B cell (primary cell): ENCODE measurements around the gene PARN. TPM values are rescaled to one million over a fixed set of nuclear protein-coding genes. Genes with fewer than 3 reads are reported as not detected.

Experiments
- ATAC-seq: fragments of 200-7000 bp; cut with Tn5 transposase; one replicate; pipeline ENCODE4 v1.10.0; 2021; ENCODE audit warnings: low read depth, mild to moderate bottlenecking, moderate number of reproducible peaks, moderate library complexity
- CTCF ChIA-PET: fragments of 350-600 bp; sonication (Branson Sonifier 250); formaldehyde crosslinking; loops from one replicate; lab custom pipeline; 2021; ENCODE audit warnings: antibody characterized with exemption, inconsistent platforms; lab: Charles Lee
- POLR2A ChIA-PET: fragments of 350-600 bp; sonication (Branson Sonifier 250); formaldehyde crosslinking; loops from one replicate; lab custom pipeline; 2021; ENCODE audit warnings: antibody characterized with exemption; lab: Charles Lee
- DNase-seq: peaks from one replicate; pipeline ENCODE4 v3.0.0; 2013
- H2AFZ ChIP-seq: 2 replicates; pipeline ENCODE4 v1.6.1; 2012; ENCODE audit warnings: mild to moderate bottlenecking, low read depth, low read length; ENCODE audit not compliant: insufficient read depth, poor library complexity, severe bottlenecking
- H3K27ac ChIP-seq, 2 donors: 1 replicate in 1 of 2; 2 replicates in 1 of 2; pipeline ENCODE4 v1.5.1; 2012 to 2013; ENCODE audit warnings: low read length in 2 of 2, mild to moderate bottlenecking in 2 of 2, moderate library complexity in 1 of 2
- H3K27me3 ChIP-seq, 4 experiments: fragments of 200-600 bp in 1 of 4; sonication (generic) in 1 of 4; replicated peaks in 1 of 4; 1 replicate in 2 of 4; 2 replicates in 2 of 4; pipeline versions ENCODE4 v1.6.1 to v1.7.0; 2013 to 2016; ENCODE audit warnings: low read length in 3 of 4, mild to moderate bottlenecking in 2 of 4, mixed read lengths in 1 of 4, moderate library complexity in 1 of 4; ENCODE audit not compliant: insufficient read depth in 4 of 4, control insufficient read depth in 3 of 4; ENCODE audit errors: control extremely low read depth in 1 of 4
- H3K36me3 ChIP-seq, 2 experiments: replicated peaks in 1 of 2; 1 replicate in 1 of 2; 2 replicates in 1 of 2; pipeline versions ENCODE4 v1.6.1 to v1.7.1; 2013; ENCODE audit warnings: low read length in 1 of 2; ENCODE audit not compliant: insufficient read depth in 2 of 2, control insufficient read depth in 1 of 2; ENCODE audit errors: control extremely low read depth in 1 of 2, extremely low read depth in 1 of 2
- H3K4me1 ChIP-seq, 2 donors: fragments of 200-600 bp in 1 of 2; sonication (generic) in 1 of 2; 1 replicate in 1 of 2; 2 replicates in 1 of 2; pipeline versions ENCODE4 v1.5.1 to v1.6.1; 2013 to 2017; ENCODE audit warnings: low read length in 2 of 2; ENCODE audit not compliant: control insufficient read depth in 2 of 2, insufficient read depth in 2 of 2
- H3K4me2 ChIP-seq: replicated peaks from 2 replicates; pipeline ENCODE3; 2012; ENCODE audit warnings: mild to moderate bottlenecking, low read depth, low read length; ENCODE audit not compliant: poor library complexity, severe bottlenecking
- H3K4me3 ChIP-seq, 5 experiments: fragments of 200-600 bp in 1 of 5; sonication (generic) in 1 of 5; 1 replicate in 3 of 5; 2 replicates in 2 of 5; pipeline versions ENCODE4 v1.5.1 to v1.7.0; 2011 to 2016; ENCODE audit warnings: low read length in 4 of 5, mild to moderate bottlenecking in 4 of 5, low read depth in 2 of 5, control low read depth in 1 of 5, moderate library complexity in 1 of 5; ENCODE audit not compliant: insufficient read depth in 1 of 5; ENCODE audit errors: control extremely low read depth in 1 of 5, extremely low read depth in 1 of 5
- H3K79me2 ChIP-seq: fragments of 200-600 bp; sonication (generic); one replicate; pipeline ENCODE4 v1.6.0; 2016; ENCODE audit warnings: low read length; ENCODE audit not compliant: control insufficient read depth, insufficient read depth
- H3K9ac ChIP-seq: fragments of 200-600 bp; sonication (generic); 2 replicates; pipeline ENCODE4 v1.6.1; 2017; ENCODE audit warnings: mild to moderate bottlenecking, low read length, moderate library complexity
- H3K9me3 ChIP-seq, 3 donors: one replicate each; pipeline versions ENCODE4 v1.6.1 to v1.7.1; 2013; ENCODE audit warnings: low read length in 2 of 3; ENCODE audit not compliant: control insufficient read depth in 2 of 3, insufficient read depth in 1 of 3; ENCODE audit errors: control extremely low read depth in 1 of 3
- H4K20me1 ChIP-seq: 2 replicates; pipeline ENCODE4 v1.6.0; 2012; ENCODE audit warnings: mild to moderate bottlenecking, low read length; ENCODE audit not compliant: insufficient read depth, control insufficient read depth, poor library complexity, severe bottlenecking
- H3K27ac Mint-ChIP-seq: one replicate; pipeline ENCODE4 v1.8.0; 2021; ENCODE audit warnings: mixed read lengths
- H3K27me3 Mint-ChIP-seq: one replicate; pipeline ENCODE4 v1.8.0; 2021; ENCODE audit warnings: mixed read lengths
- H3K4me1 Mint-ChIP-seq: one replicate; pipeline ENCODE4 v1.8.0; 2021; ENCODE audit warnings: mixed read lengths
- H3K4me3 Mint-ChIP-seq: one replicate; pipeline ENCODE4 v1.8.0; 2021; ENCODE audit warnings: mixed read lengths
- H3K9me3 Mint-ChIP-seq: one replicate; pipeline ENCODE4 v1.8.0; 2022; ENCODE audit warnings: mixed read lengths; ENCODE audit not compliant: insufficient read depth
- EZH2 ChIP-seq: IDR thresholded peaks from 2 replicates; pipeline ENCODE4 v1.6.1; 2012; ENCODE audit warnings: borderline replicate concordance, low read depth, mild to moderate bottlenecking, moderate library complexity, low read length; ENCODE audit not compliant: insufficient read depth, poor library complexity, severe bottlenecking
- WGBS: methylation state at CpG from one replicate; pipeline ENCODE4 v1.1.5; 2013; ENCODE audit warnings: missing lambda C conversion rate; ENCODE audit not compliant: insufficient coverage; 5-methylcytosine and 5-hydroxymethylcytosine counted together
- intact Hi-C: fragments of 100-400 bp; cut with micrococcal nuclease; formaldehyde crosslinking; loops from one replicate; pipeline ENCODE4 v1.10.0; 2022
- polyA plus RNA-seq: library from polyadenylated mRNA; depleted of rRNA; stranded (reverse); fragments of >200 nt; gene quantifications from 2 replicates; pipeline ENCODE4 v1.2.3, GENCODE V29; 2012
- total RNA-seq, 2 donors: library from RNA; stranded (reverse); fragments of 120-200 nt in 1 of 2; gene quantifications; 1 replicate in 1 of 2; 2 replicates in 1 of 2; pipeline versions ENCODE4 v1.2.3 to v1.2.4, GENCODE V29; 2013 to 2022
- TF ChIP-seq, protein P1 (sequence below): fragments of 200-600 bp; IDR thresholded peaks from one replicate; pipeline ENCODE4 v1.8.0; 2022; ENCODE audit warnings: antibody characterized with exemption, mild to moderate bottlenecking

Gene PARN
- total and polyA plus RNA-seq, 2 donors (not counting 1 experiment from before 2014, with no cell fraction given) = 25.3 to 62.2 TPM

DNA sequence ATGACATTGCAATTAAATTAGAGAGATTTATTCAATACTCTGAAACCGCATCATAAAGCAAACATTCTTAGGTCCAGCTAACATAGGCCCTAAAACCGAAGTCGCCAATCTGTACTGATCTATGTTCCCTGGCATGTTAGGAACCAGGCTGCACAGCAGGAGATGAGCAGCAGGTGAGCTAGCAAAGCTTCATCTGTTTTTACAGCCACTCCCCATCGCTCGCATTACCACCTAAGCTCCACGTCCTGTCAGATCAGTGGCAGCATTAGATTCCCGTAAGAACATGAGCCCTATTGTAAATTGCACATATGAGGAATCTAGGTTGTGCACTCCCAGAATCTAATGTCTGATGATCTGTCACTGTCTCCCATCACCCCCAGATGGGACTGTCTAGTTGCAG, 91.5 kb downstream of the PARN start:
- Histone ChIP-seq H3K4me2 (no peak overlapping the region), H4K20me1 (peaks cover 11% of the 10 kb centered on the region), H3K9ac (no peak overlapping the region), H3K9me3 (peaks cover 0 to 12% (median 9%) of the 10 kb centered on the region in 3 donors), H3K4me1 (no peaks in the 10 kb centered on the region), H3K27me3 (no peaks in the 10 kb centered on the region), H3K4me3 (no peak overlapping the region), H3K79me2 (peaks cover 10% of the 10 kb centered on the region), H3K36me3 (peaks cover 10 to 18% of the 10 kb centered on the region in 2 experiments), H3K27ac (no peak overlapping the region), H2AFZ (no peak overlapping the region)
- ChIA-PET POLR2A (no interaction called here), CTCF (interaction anchor here (1.6 kb wide), 1 partner anchor 289 kb away, joined by 3 read pairs; no protein-coding TSS in a partner anchor)
- Mint-ChIP-seq H3K4me1 (no peaks in the 10 kb centered on the region), H3K9me3 (no peaks in the 10 kb centered on the region), H3K27me3 (no peaks in the 10 kb centered on the region), H3K27ac (no peak overlapping the region), H3K4me3 (no peak overlapping the region)
- ATAC-seq (no peak), DNase-seq (no peak)
- no peak for TF ChIP-seq EZH2
- 95% methylated on average over 7 of the region's 7 CpGs for WGBS
- intact Hi-C loops = no loop called here

DNA sequence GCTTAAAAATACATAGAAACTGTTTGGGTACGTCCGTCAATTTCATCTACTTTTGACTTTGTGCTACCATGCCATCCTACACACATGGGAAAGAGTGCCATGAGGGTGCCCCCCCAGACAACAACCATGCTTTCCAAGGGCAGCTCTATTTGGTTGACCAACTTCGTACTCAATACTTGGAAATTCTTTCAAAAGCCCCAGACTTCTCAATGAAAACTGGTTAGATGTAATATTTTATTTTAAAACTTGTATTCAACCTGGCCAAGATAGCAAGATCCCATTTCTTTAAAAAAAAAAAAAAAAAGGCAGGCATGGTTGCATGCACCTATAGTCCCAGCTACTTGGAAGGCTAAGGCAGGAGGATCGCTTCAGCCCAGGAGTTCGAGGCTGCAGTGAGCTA, 98.4 kb downstream of the PARN start:
- Mint-ChIP-seq H3K27me3 (no peaks in the 10 kb centered on the region), H3K27ac (no peak overlapping the region), H3K9me3 (no peaks in the 10 kb centered on the region), H3K4me3 (no peak overlapping the region), H3K4me1 (peaks cover 6% of the 10 kb centered on the region)
- CTCF ChIA-PET = interaction anchor here (0.5 to 6.4 kb wide), 4 partner anchors 28 to 282 kb away, joined by 3 to 81 read pairs (median 3); no protein-coding TSS in a partner anchor
- H3K9ac ChIP-seq = no peak overlapping the region
- peaks cover 0 to 12% (median 0%) of the 10 kb centered on the region in 3 donors for H3K9me3 ChIP-seq
- WGBS = 80% methylated on average over 1 of the region's 5 CpGs
- intact Hi-C loops = no loop called here
- TF ChIP-seq, protein P1, sequence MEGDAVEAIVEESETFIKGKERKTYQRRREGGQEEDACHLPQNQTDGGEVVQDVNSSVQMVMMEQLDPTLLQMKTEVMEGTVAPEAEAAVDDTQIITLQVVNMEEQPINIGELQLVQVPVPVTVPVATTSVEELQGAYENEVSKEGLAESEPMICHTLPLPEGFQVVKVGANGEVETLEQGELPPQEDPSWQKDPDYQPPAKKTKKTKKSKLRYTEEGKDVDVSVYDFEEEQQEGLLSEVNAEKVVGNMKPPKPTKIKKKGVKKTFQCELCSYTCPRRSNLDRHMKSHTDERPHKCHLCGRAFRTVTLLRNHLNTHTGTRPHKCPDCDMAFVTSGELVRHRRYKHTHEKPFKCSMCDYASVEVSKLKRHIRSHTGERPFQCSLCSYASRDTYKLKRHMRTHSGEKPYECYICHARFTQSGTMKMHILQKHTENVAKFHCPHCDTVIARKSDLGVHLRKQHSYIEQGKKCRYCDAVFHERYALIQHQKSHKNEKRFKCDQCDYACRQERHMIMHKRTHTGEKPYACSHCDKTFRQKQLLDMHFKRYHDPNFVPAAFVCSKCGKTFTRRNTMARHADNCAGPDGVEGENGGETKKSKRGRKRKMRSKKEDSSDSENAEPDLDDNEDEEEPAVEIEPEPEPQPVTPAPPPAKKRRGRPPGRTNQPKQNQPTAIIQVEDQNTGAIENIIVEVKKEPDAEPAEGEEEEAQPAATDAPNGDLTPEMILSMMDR = no peak
- no peak for TF ChIP-seq EZH2
- H3K27me3 ChIP-seq = no peaks in the 10 kb centered on the region
- POLR2A ChIA-PET = no interaction called here
- no peak overlapping the region for H3K4me2 ChIP-seq
- H3K36me3 ChIP-seq = peaks cover 5 to 9% of the 10 kb centered on the region in 2 experiments
- H2AFZ ChIP-seq = no peak overlapping the region
- peaks cover 8% of the 10 kb centered on the region for H3K79me2 ChIP-seq
- H3K4me3 ChIP-seq = no peak overlapping the region
- ATAC-seq (no peak), DNase-seq (no peak)
- no peak overlapping the region for H3K27ac ChIP-seq
- H3K4me1 ChIP-seq = peaks cover 0 to 2% of the 10 kb centered on the region in 2 donors
- peaks cover 11% of the 10 kb centered on the region for H4K20me1 ChIP-seq
